ENCODE data around the gene DRD4. TPM values are rescaled to one million over a fixed set of nuclear protein-coding genes. Genes with fewer than 3 reads are reported as not detected.

DRD4 gene
- total RNA-seq, 1 donor from 2014 or later, result 0.22 TPM

Other genes with a start within 250 kb of the DRD4 start
- gene PKP3, start 243.1 kb upstream of the DRD4 start, total RNA-seq, result 0.52 TPM
- gene SIGIRR, start 222.3 kb upstream of the DRD4 start, total RNA-seq, result 34.9 TPM
- 0.11 TPM for gene ANO9, start 195.3 kb upstream of the DRD4 start, total RNA-seq
- gene PTDSS2, start 187.0 kb upstream of the DRD4 start, total RNA-seq, result 30.2 TPM
- 142 TPM for gene RNH1, start 130.0 kb upstream of the DRD4 start, total RNA-seq
- gene HRAS, start 101.7 kb upstream of the DRD4 start, total RNA-seq, result 55.9 TPM
- gene LRRC56, start 99.7 kb upstream of the DRD4 start, total RNA-seq, result 0.25 TPM
- 0.52 TPM for gene LMNTD2, start 76.5 kb upstream of the DRD4 start, total RNA-seq
- 4.5 TPM for gene RASSF7, start 76.3 kb upstream of the DRD4 start, total RNA-seq
- 17.7 TPM for gene PHRF1, start 60.8 kb upstream of the DRD4 start, total RNA-seq
- 10.3 TPM for gene IRF7, start 21.3 kb upstream of the DRD4 start, total RNA-seq
- gene CDHR5, start 12.3 kb upstream of the DRD4 start, total RNA-seq, result not detected
- not detected for gene SCT, start 10.1 kb upstream of the DRD4 start, total RNA-seq
- 18.1 TPM for gene DEAF1, start 58.0 kb downstream of the DRD4 start, total RNA-seq
- gene TMEM80, start 58.5 kb downstream of the DRD4 start, total RNA-seq, result 10.3 TPM
- 2.2 TPM for gene EPS8L2, start 69.0 kb downstream of the DRD4 start, total RNA-seq
- 101 TPM for gene TALDO1, start 110.2 kb downstream of the DRD4 start, total RNA-seq
- 26.2 TPM for gene GATD1, start 140.2 kb downstream of the DRD4 start, total RNA-seq
- not detected for gene CEND1, start 152.8 kb downstream of the DRD4 start, total RNA-seq
- gene SLC25A22, start 161.0 kb downstream of the DRD4 start, total RNA-seq, result 3.9 TPM
- gene PIDD1, start 168.0 kb downstream of the DRD4 start, total RNA-seq, result 7.1 TPM
- gene RPLP2, start 172.7 kb downstream of the DRD4 start, total RNA-seq, result 871 TPM
- gene PNPLA2, start 181.6 kb downstream of the DRD4 start, total RNA-seq, result 300 TPM
- 23.2 TPM for gene CRACR2B, start 190.7 kb downstream of the DRD4 start, total RNA-seq
- gene CD151, start 195.7 kb downstream of the DRD4 start, total RNA-seq, result 408 TPM
- gene POLR2L, start 205.3 kb downstream of the DRD4 start, total RNA-seq, result 226 TPM
- 33.0 TPM for gene TSPAN4, start 205.6 kb downstream of the DRD4 start, total RNA-seq